MM.1S (cell line): ENCODE measurements around the gene TSPAN5.

Experiments
- DNase-seq: peaks from one replicate; pipeline ENCODE4 v3.0.0-alpha.2; 2015
- H2AFZ ChIP-seq: fragments of 300-600 bp; sonication (generic); 2 replicates; pipeline ENCODE4 v1.6.0; 2016; ENCODE audit warnings: antibody characterized with exemption, low read length
- H3F3A ChIP-seq: fragments of 300-600 bp; sonication (generic); 2 replicates; pipeline ENCODE4 v1.6.1; 2016; ENCODE audit warnings: mild to moderate bottlenecking, antibody characterized with exemption, low read length, moderate library complexity, mixed read lengths; ENCODE audit not compliant: insufficient read depth
- H3K27ac ChIP-seq: fragments of 300-600 bp; sonication (generic); 2 replicates; pipeline ENCODE4 v1.5.1; 2016; ENCODE audit warnings: mild to moderate bottlenecking, low read length
- H3K27me3 ChIP-seq: fragments of 300-600 bp; sonication (generic); replicated peaks from 2 replicates; pipeline ENCODE4 v1.6.0; 2016; ENCODE audit warnings: low read length; ENCODE audit not compliant: insufficient read depth
- H3K36me3 ChIP-seq: fragments of 300-600 bp; sonication (generic); replicated peaks from 2 replicates; pipeline ENCODE4 v1.6.1; 2016; ENCODE audit warnings: mild to moderate bottlenecking, low read length, mixed read lengths; ENCODE audit not compliant: insufficient read depth
- H3K4me1 ChIP-seq: fragments of 300-600 bp; sonication (generic); 2 replicates; pipeline ENCODE4 v1.6.1; 2016; ENCODE audit warnings: low read length, mixed read lengths
- H3K4me2 ChIP-seq: fragments of 300-600 bp; sonication (generic); 2 replicates; pipeline ENCODE4 v1.6.0; 2016; ENCODE audit warnings: low read depth, low read length
- H3K4me3 ChIP-seq: fragments of 300-600 bp; sonication (generic); 2 replicates; pipeline ENCODE4 v1.5.1; 2016; ENCODE audit warnings: low read length, mixed read lengths
- H3K79me2 ChIP-seq: fragments of 300-600 bp; sonication (generic); 2 replicates; pipeline ENCODE4 v1.6.1; 2016; ENCODE audit warnings: mixed run types, low read length, mixed read lengths
- H3K9ac ChIP-seq: fragments of 300-600 bp; sonication (generic); 2 replicates; pipeline ENCODE4 v1.6.1; 2016; ENCODE audit warnings: low read length, mixed read lengths
- H3K9me2 ChIP-seq: fragments of 300-600 bp; sonication (generic); replicated peaks from 2 replicates; pipeline ENCODE4 v1.6.1; 2016; ENCODE audit warnings: mild to moderate bottlenecking, low read length, mixed read lengths; ENCODE audit not compliant: insufficient read depth
- H3K9me3 ChIP-seq: fragments of 300-600 bp; sonication (generic); replicated peaks from 2 replicates; pipeline ENCODE4 v1.6.1; 2016; ENCODE audit warnings: mild to moderate bottlenecking, low read length, mixed read lengths; ENCODE audit not compliant: insufficient read depth
- H4K20me1 ChIP-seq: fragments of 300-600 bp; sonication (generic); 2 replicates; pipeline ENCODE4 v1.6.1; 2016; ENCODE audit warnings: mild to moderate bottlenecking, low read length, moderate library complexity, mixed read lengths; ENCODE audit not compliant: insufficient read depth
- CTCF ChIP-seq: fragments of 300-600 bp; sonication (generic); IDR thresholded peaks from 2 replicates; pipeline ENCODE4 v1.5.1; 2016; ENCODE audit warnings: antibody characterized with exemption, low read length, mixed read lengths
- EZH2 ChIP-seq: fragments of 300-600 bp; sonication (generic); optimal IDR thresholded peaks from 2 replicates; pipeline ENCODE3; 2017; ENCODE audit warnings: low read depth, mild to moderate bottlenecking, antibody characterized with exemption, low read length, mixed read lengths
- EZH2phosphoT487 ChIP-seq: fragments of 300-600 bp; sonication (generic); IDR thresholded peaks from 2 replicates; pipeline ENCODE4 v1.6.1; 2018; ENCODE audit warnings: antibody characterized with exemption, low read length

Gene TSPAN5

GRCh38 chr4:98529970-98530569 lies 128.3 kb downstream of the TSPAN5 start:
- DNase-seq: no peak

GRCh38 chr4:98528882-98529281 lies 129.5 kb downstream of the TSPAN5 start:
- TF ChIP-seq EZH2phosphoT487 (no peak), EZH2 (no peak), CTCF (no peak)
- H3K4me2 ChIP-seq: no peak overlapping the region
- H3K36me3 ChIP-seq: no peaks in the 10 kb centered on the region
- no peaks in the 10 kb centered on the region for H4K20me1 ChIP-seq
- H2AFZ ChIP-seq: no peak overlapping the region
- no peak for DNase-seq
- no peaks in the 10 kb centered on the region for H3K9me3 ChIP-seq
- no peak overlapping the region for H3K4me3 ChIP-seq
- no peaks in the 10 kb centered on the region for H3F3A ChIP-seq
- H3K9me2 ChIP-seq: no peaks in the 10 kb centered on the region
- H3K27ac ChIP-seq: no peak overlapping the region
- no peaks in the 10 kb centered on the region for H3K79me2 ChIP-seq
- H3K27me3 ChIP-seq: no peaks in the 10 kb centered on the region
- H3K9ac ChIP-seq: no peak overlapping the region
- no peaks in the 10 kb centered on the region for H3K4me1 ChIP-seq

More at GRCh38 chr4:98529970-98530569, 128.3 kb downstream of the TSPAN5 start:
- Histone ChIP-seq H3K27ac (no peak overlapping the region), H3K9me2 (no peaks in the 10 kb centered on the region), H3F3A (no peaks in the 10 kb centered on the region), H3K27me3 (no peaks in the 10 kb centered on the region), H4K20me1 (no peaks in the 10 kb centered on the region), H3K79me2 (no peaks in the 10 kb centered on the region), H3K4me3 (no peak overlapping the region), H3K9me3 (no peaks in the 10 kb centered on the region), H2AFZ (no peak overlapping the region), H3K4me1 (no peaks in the 10 kb centered on the region), H3K36me3 (no peaks in the 10 kb centered on the region), H3K9ac (no peak overlapping the region), H3K4me2 (no peak overlapping the region)
- TF ChIP-seq EZH2phosphoT487 (no peak), EZH2 (no peak), CTCF (no peak)

GRCh38 chr4:98527534-98528269 lies 130.7 kb downstream of the TSPAN5 start:
- Histone ChIP-seq H3K4me1 (no peaks in the 10 kb centered on the region), H3K27ac (no peak overlapping the region), H3K9ac (no peak overlapping the region), H3K4me3 (no peak overlapping the region), H3K36me3 (no peaks in the 10 kb centered on the region), H3F3A (no peaks in the 10 kb centered on the region), H2AFZ (no peak overlapping the region), H4K20me1 (no peaks in the 10 kb centered on the region), H3K9me3 (no peaks in the 10 kb centered on the region), H3K79me2 (no peaks in the 10 kb centered on the region), H3K4me2 (no peak overlapping the region), H3K9me2 (no peaks in the 10 kb centered on the region), H3K27me3 (no peaks in the 10 kb centered on the region)
- no peak for TF ChIP-seq EZH2
- TF ChIP-seq EZH2phosphoT487: no peak
- TF ChIP-seq CTCF: no peak
- no peak for DNase-seq
